C4-2B (cell line): Measurements from ENCODE around the gene METRN.
"Not testable (repeated sequence)": the region's sequence is repeated elsewhere in the genome, so short reads cannot be mapped to it uniquely, and the experiment has no call there.

Experiments
- CTCF ChIP-seq: fragments of 450-650 bp; conservative IDR thresholded peaks from 2 replicates; pipeline ENCODE4 v1.5.1; 2017; ENCODE audit warnings: mild to moderate bottlenecking
- ZFX ChIP-seq: fragments of 450-650 bp; IDR thresholded peaks from 2 replicates; pipeline ENCODE4 v1.6.1; 2017

DNA sequence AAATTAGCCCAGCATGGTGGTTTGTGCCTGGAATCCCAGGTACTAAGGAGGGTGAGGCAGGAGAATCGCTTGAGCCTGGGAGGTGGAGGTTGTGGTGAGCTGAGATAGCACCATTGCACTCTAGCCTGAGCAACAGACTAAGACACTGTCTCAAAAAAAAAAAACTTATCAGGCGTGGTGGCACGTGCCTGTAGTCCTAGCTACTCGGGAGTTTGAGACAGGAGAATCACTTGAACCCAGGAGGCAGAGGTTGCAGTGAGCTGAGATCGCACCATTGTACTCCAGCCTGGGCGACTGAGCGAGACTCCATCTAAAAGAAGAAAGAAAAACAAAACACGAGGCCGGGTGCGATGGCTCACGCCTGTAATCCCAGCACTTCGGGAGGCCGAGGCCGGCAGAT, 28.0 kb downstream of the METRN start:
- TF ChIP-seq CTCF, ZFX: not testable (repeated sequence)
